Muscle of leg (tissue), 11 donors: ENCODE results near the gene L3MBTL4. TPM values are rescaled to one million over a fixed set of nuclear protein-coding genes. Genes with fewer than 3 reads are reported as not detected.

Experiments
- DNase-seq: peaks from one replicate; pipeline ENCODE4 v3.0.0; 2013
- H3K27ac ChIP-seq: one replicate; pipeline ENCODE4 v1.5.1; 2013; ENCODE audit warnings: mild to moderate bottlenecking, low read length, control low read depth
- H3K27me3 ChIP-seq: one replicate; pipeline ENCODE4 v1.6.1; 2013; ENCODE audit warnings: low read length; ENCODE audit not compliant: control insufficient read depth, insufficient read depth
- H3K36me3 ChIP-seq: one replicate; pipeline ENCODE4 v1.6.1; 2013; ENCODE audit warnings: low read length; ENCODE audit not compliant: control insufficient read depth, insufficient read depth
- H3K4me1 ChIP-seq: one replicate; pipeline ENCODE4 v1.6.1; 2013; ENCODE audit warnings: low read length; ENCODE audit not compliant: control insufficient read depth, insufficient read depth
- H3K4me3 ChIP-seq: one replicate; pipeline ENCODE4 v1.5.1; 2013; ENCODE audit warnings: low read length, control low read depth
- H3K9me3 ChIP-seq: replicated peaks from 2 replicates; pipeline ENCODE4 v1.6.1; 2013; ENCODE audit warnings: low read depth, low read length; ENCODE audit not compliant: control insufficient read depth
- WGBS: methylation state at CpG from one replicate; pipeline ENCODE4 v1.1.5; 2013; ENCODE audit warnings: missing lambda C conversion rate; ENCODE audit not compliant: insufficient coverage; 5-methylcytosine and 5-hydroxymethylcytosine counted together
- polyA plus RNA-seq, 8 donors: library from polyadenylated mRNA; unstranded; fragments of 120-200 nt; gene quantifications; one replicate each; pipeline versions ENCODE4 v1.2.1 to v1.2.3, GENCODE V29; 2013; ENCODE audit warnings: inconsistent platforms in 1 of 8, low replicate concordance in 1 of 8; ENCODE audit not compliant: insufficient read length in 8 of 8, insufficient read depth in 1 of 8
- total RNA-seq: library from RNA; stranded (reverse); fragments of 120-200 nt; gene quantifications from one replicate; pipeline ENCODE4 v1.2.4, GENCODE V29; 2013

The L3MBTL4 gene
- total and polyA plus RNA-seq, 9 donors, result 0.78 to 4.2 (median 1.4) TPM

- peaks cover 2% of the 10 kb centered on the region for H3K27me3 ChIP-seq
- H3K36me3 ChIP-seq, result no peaks in the 10 kb centered on the region
- 80% methylated on average over 1 of the region's 8 CpGs for WGBS
- H3K4me1 ChIP-seq, result peaks cover 7% of the 10 kb centered on the region
- H3K9me3 ChIP-seq, result no peaks in the 10 kb centered on the region
- H3K27ac ChIP-seq, result no peak overlapping the region
- no peak for DNase-seq
- H3K4me3 ChIP-seq, result no peak overlapping the region
These were observed 7.7 kb downstream of the L3MBTL4 start for GRCh38 chr18:6406910-6407470.

DNA sequence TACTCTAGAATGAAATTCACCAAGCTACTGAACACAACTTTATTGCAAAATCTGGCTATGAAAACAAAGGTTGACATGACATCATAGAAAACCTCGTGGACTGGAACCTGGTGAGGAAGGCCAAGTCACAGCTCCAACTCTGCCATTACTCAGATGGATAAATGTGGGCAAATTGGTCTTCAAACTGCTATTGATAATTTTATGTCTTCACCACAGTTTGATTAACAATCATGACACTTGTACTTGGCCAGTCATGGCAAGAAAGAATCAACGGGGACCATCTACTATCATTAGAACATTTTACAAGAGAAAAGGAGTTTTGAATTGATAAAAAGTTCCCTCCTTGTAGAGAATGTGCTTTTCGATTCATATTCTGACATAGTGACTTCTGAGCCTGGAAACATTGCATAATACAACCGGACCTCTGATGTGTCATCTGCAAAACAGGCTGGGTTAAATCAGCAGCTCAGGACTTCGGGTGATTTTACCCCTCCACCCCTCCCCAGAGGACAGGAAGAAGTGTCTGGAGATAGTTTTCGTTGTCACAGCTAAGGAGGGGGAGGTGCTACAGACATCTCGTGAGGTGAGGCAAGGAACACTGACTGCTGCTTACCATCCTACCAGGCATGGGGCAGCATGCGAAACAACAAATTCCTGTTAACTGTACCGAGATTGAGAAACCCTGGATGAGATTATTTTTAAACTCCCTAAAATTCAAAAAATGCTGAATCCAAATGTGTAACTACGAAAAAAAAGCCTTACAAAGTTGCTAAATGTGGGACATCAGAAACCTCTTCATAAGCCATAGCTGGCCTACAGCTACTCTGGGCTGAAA, 8.4 kb downstream of the L3MBTL4 start:
- peaks cover 7% of the 10 kb centered on the region for H3K4me1 ChIP-seq
- no peak for DNase-seq
- H3K4me3 ChIP-seq, result no peak overlapping the region
- H3K36me3 ChIP-seq, result no peaks in the 10 kb centered on the region
- WGBS, result 80% methylated on average over 1 of the region's 10 CpGs
- H3K9me3 ChIP-seq, result no peaks in the 10 kb centered on the region
- peaks cover 3% of the 10 kb centered on the region for H3K27me3 ChIP-seq
- no peak overlapping the region for H3K27ac ChIP-seq

DNA sequence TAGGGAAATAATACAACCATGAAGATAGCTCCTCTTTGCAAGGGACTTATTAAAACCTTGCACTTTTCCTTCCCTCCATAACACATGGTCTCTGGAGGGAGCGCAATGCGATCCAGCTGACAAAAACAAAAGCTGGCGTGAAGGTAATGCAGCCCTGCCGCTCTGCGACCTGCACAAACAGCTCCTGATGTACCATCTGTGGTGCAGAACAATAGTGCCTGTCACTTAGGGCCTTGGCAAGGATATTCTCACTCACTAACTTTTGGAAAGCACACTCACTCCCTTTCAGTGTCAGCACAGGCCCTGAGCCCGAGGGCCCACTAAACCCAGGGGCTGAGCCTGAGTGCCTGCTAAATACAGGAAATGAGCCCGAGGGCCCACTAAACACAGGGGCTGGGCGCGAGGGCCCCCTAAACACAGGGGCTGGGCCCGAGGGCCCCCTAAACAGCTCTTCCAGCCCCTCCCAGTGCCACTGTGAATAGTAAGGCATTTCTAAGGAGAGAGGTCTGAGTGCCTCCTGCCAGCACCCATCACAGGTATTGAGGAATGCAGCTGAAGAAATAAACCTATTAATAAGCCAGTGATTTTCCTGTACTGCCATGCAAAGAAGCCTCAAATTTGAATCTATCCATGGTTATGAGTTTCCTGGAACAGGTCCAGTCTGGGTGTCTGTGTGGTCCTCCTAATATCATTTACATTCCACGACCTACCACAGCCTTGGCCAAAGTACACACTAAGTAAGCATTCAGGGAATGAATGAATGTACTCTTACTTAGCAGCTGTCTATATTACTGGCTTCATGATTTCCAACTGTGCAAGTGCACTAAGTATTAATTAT, 9.3 kb downstream of the L3MBTL4 start:
- Histone ChIP-seq H3K27ac (no peak overlapping the region), H3K27me3 (peaks cover 3% of the 10 kb centered on the region), H3K36me3 (no peaks in the 10 kb centered on the region), H3K9me3 (no peaks in the 10 kb centered on the region), H3K4me3 (no peak overlapping the region), H3K4me1 (peaks cover 7% of the 10 kb centered on the region)
- 34% methylated on average over 7 of the region's 11 CpGs for WGBS
- peak; percentile 47 for DNase-seq

GRCh38 chr18:6404834-6405233, 9.9 kb downstream of the L3MBTL4 start:
- Histone ChIP-seq H3K36me3 (no peaks in the 10 kb centered on the region), H3K4me3 (no peak overlapping the region), H3K4me1 (peaks cover 7% of the 10 kb centered on the region), H3K9me3 (no peaks in the 10 kb centered on the region), H3K27me3 (peaks cover 3% of the 10 kb centered on the region), H3K27ac (no peak overlapping the region)
- WGBS, result 60% methylated on average over 2 of the region's 5 CpGs
- DNase-seq, result no peak

- Histone ChIP-seq H3K27me3 (peaks cover 3% of the 10 kb centered on the region), H3K27ac (no peak overlapping the region), H3K36me3 (no peaks in the 10 kb centered on the region), H3K9me3 (no peaks in the 10 kb centered on the region), H3K4me1 (peaks cover 7% of the 10 kb centered on the region), H3K4me3 (no peak overlapping the region)
- DNase-seq, result no peak
- no CpG with 5 or more reads among the region's 8 CpGs for WGBS
These were observed 13.0 kb downstream of the L3MBTL4 start for GRCh38 chr18:6401687-6402086.

DNA sequence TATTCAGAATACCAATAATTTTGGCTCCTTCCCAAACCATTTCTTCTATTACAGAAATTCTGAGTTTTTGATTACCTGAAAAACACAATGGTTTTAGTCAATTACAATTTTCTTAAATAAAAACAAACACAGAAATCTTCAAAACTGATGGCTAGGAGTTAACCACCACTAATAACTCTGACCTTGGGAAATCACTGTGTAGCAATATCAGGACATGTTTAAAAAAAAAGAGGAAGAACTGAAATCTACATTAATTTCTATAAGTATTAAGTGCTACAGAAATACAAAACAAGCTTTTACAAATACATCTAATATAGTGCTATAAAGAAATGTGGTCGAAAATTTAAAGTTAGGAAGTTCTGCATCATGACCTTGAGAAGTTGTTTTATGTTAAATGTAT, 14.9 kb downstream of the L3MBTL4 start:
- Histone ChIP-seq H3K36me3 (no peaks in the 10 kb centered on the region), H3K27ac (no peak overlapping the region), H3K4me3 (no peak overlapping the region)

GRCh38 chr18:6397931-6398566, 16.7 kb downstream of the L3MBTL4 start:
- Histone ChIP-seq H3K36me3 (no peaks in the 10 kb centered on the region), H3K4me1 (no peaks in the 10 kb centered on the region), H3K4me3 (no peak overlapping the region), H3K27me3 (peaks cover 3% of the 10 kb centered on the region), H3K9me3 (no peaks in the 10 kb centered on the region), H3K27ac (no peak overlapping the region)
- DNase-seq, result no peak
- 82% methylated on average over 4 of the region's 6 CpGs for WGBS

More for the DNA sequence above, 14.9 kb downstream of the L3MBTL4 start:
- no CpG with 5 or more reads among the region's 1 CpG for WGBS
- H3K4me1 ChIP-seq, result no peaks in the 10 kb centered on the region
- H3K9me3 ChIP-seq, result no peaks in the 10 kb centered on the region
- H3K27me3 ChIP-seq, result peaks cover 3% of the 10 kb centered on the region
- no peak for DNase-seq

DNA sequence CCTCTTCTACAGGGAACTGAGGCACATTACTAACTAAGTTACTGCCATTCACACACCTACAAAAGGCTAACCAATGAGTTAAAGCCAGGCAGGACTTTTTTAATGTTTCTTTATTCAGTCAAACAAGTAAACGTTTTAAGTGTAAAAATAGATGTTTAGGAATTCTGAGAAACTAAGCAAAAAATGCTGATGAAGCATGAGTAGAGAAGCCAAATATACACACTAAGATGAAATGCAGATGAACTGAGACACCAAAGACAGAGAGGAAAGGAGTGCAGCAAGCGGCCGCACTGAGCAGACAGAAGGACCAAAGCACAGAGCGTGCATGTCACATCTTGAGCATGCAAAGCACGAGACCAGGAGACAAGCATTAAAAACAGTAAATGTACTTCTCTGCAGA, 17.9 kb downstream of the L3MBTL4 start:
- H3K9me3 ChIP-seq, result no peaks in the 10 kb centered on the region
- no peak overlapping the region for H3K4me3 ChIP-seq
- no peak overlapping the region for H3K27ac ChIP-seq
- no peaks in the 10 kb centered on the region for H3K4me1 ChIP-seq
- 90% methylated on average over 2 of the region's 5 CpGs for WGBS
- H3K36me3 ChIP-seq, result no peaks in the 10 kb centered on the region
- DNase-seq, result peak; percentile 30
- H3K27me3 ChIP-seq, result peaks cover 3% of the 10 kb centered on the region

- no peak for DNase-seq
- no peaks in the 10 kb centered on the region for H3K27me3 ChIP-seq
- no peak overlapping the region for H3K4me3 ChIP-seq
- H3K9me3 ChIP-seq, result peaks cover 3% of the 10 kb centered on the region
- no CpG with 5 or more reads among the region's 2 CpGs for WGBS
- no peaks in the 10 kb centered on the region for H3K36me3 ChIP-seq
- H3K4me1 ChIP-seq, result no peaks in the 10 kb centered on the region
- no peak overlapping the region for H3K27ac ChIP-seq
These were observed 18.4 kb downstream of the L3MBTL4 start for GRCh38 chr18:6396276-6396675.

GRCh38 chr18:6389005-6389404, 25.7 kb downstream of the L3MBTL4 start:
- WGBS, result no CpG with 5 or more reads among the region's 2 CpGs
- peaks cover 8% of the 10 kb centered on the region for H3K9me3 ChIP-seq
- DNase-seq, result no peak
- H3K4me3 ChIP-seq, result no peak overlapping the region
- H3K27me3 ChIP-seq, result no peaks in the 10 kb centered on the region
- no peaks in the 10 kb centered on the region for H3K4me1 ChIP-seq
- no peaks in the 10 kb centered on the region for H3K36me3 ChIP-seq
- H3K27ac ChIP-seq, result no peak overlapping the region
